GM21360 (cell line): ENCODE data around the gene ZNF562.
"Not testable (repeated sequence)": the region's sequence is repeated elsewhere in the genome, so short reads cannot be mapped to it uniquely, and the experiment has no call there.

Source experiments
- ATAC-seq: cut with Tn5 transposase; IDR thresholded peaks from one replicate; pipeline ENCODE4 v1.9.1; 2021; ENCODE audit warnings: mild to moderate bottlenecking, moderate library complexity; ENCODE audit not compliant: unreplicated experiment

Gene ZNF562

DNA sequence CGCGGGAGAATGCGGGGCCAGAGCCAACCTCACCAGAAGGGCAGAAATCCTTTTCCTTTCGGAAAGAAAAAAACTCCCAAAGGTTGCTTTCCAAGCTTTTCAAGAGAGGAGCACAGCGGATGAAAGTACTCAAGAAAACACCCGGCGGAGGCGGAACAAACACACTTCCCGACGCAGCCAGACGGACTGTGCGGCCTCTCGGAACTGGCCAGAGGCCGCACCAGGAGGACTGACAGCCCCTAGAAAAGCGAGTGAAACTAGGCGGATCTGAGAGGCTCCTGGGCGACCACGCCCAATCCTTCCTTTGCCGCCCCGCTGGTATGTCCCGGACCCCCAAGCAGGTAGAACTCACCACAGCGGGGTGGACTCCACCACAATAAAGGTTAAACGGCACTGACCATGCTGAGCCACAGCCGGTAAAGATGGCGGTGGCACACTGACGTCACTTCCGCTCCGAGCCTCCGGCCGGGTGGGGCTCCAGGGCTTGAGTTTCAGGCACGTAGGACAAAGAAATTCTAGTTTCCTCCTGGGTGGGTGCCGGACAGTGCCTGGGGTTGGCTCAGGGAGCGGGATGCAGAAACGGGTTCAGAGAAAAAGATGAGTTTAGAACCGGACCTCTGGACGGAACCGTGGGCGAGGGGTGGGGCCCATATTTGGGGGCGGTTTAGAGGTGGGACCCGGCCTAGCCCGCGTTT lies at the start of gene ZNF562:
ZNF562 (minus strand) TSS at position 438 of the 695 bp plus-strand sequence. CDS start 14,356 bp downstream, outside the sequence.
- ATAC-seq, result peak; percentile 87

- ATAC-seq, result no peak
Measured at GRCh38 chr19:9724157-9724556, 49.3 kb upstream of the ZNF562 start.

DNA sequence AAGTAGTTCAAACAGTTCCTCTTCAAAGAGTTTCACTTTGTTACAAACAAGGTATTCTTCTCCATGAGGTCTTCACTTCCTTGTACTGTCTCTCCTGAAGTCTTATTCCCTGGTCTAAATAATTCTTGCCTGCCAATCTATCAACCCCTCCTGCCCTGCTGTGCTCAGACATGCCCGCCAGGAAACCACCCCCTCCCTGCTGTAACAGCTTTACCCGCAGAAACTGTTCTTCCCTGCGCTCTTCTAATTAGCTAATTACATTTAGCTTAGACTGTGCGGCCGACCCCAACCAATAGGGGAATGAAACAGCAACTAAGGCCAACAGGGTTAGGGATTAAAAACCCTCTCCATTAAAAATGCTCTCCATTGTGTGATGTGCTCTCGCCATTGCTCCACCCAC lies 47.0 kb upstream of the ZNF562 start:
- ATAC-seq, result no peak

DNA sequence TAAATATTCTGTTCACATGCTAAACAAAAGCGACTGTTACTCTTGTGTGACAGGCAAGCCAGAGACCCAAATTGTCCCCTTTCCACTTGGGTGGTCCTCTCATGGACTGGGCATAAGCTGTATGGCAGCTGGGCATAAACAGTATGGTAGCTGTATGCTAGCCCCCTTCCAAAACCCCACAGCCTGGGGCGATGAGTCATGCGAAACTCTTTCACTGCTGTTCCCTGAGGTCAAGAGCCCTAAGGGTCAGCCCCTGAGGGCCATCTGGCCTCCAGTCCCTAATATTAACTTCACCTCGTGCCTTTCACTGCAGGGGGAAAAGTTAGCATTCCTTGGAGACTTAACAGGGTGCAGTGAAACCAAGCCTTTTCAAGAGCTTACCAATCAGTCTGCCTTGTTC lies 45.6 kb upstream of the ZNF562 start:
- ATAC-seq, result no peak

GRCh38 chr19:9711815-9712214 lies 36.9 kb upstream of the ZNF562 start:
- ATAC-seq, result no peak

GRCh38 chr19:9709305-9709704 lies 34.4 kb upstream of the ZNF562 start:
- ATAC-seq, result no peak

- no peak for ATAC-seq
Measured at GRCh38 chr19:9705836-9706235, 30.9 kb upstream of the ZNF562 start.

GRCh38 chr19:9702186-9702585 lies 27.3 kb upstream of the ZNF562 start:
- no peak for ATAC-seq

DNA sequence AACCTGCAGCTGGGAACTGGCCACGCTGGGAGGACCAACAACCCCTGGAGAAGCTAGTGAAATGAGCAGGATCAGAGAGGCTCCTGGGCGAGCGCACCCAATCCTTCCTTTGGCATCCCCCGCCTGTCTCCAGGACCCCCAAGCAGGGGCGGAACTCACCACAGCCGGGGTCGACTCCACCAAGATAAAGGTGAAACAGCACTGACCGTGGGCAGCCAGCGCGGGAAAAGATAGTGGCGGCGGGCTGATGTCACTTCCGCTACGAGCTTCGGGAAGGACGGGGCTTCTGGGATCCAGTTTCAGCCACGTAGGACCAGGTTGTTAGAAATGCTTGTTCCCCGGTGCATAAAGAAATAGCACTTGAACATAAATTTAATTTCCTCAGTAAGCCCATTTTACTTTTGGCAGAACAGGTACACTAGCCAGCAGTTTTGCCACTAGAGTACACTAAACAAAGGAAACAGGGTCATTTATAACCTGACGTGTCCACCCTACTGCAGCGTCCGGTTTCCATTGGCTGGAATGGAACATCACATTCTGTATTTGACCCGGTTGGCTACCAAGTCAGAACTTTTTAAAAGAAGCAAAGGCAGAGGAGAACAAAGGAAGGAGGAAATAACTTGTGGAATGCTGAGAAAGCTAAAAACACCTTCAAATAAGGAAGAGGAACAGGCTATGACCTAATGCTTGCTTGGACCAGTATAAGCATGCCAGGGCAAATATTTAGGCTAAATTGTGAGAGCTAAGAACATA lies 25.5 kb upstream of the ZNF562 start:
- no peak for ATAC-seq

DNA sequence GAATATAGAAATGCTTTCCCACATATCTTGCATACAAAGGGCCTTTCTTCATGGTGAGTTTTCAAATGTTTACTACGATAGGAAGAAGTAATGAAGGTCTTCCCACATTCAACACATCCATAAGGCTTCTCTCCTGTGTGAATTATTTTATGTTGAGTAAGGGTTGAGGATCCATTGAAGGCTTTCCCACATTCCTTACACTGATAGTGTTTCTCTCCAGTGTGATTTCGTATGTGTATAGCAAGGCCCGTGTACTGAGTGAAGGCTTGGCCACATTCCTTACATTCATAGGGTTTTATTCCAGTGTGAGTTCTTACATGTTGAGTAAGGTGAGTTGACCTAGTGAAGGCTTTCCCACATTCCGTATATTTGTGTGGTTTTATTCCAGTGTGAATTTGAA lies 15.4 kb upstream of the ZNF562 start:
- not testable (repeated sequence) for ATAC-seq

GRCh38 chr19:9679996-9680395 lies 5.1 kb upstream of the ZNF562 start:
- ATAC-seq, result not testable (repeated sequence)

DNA sequence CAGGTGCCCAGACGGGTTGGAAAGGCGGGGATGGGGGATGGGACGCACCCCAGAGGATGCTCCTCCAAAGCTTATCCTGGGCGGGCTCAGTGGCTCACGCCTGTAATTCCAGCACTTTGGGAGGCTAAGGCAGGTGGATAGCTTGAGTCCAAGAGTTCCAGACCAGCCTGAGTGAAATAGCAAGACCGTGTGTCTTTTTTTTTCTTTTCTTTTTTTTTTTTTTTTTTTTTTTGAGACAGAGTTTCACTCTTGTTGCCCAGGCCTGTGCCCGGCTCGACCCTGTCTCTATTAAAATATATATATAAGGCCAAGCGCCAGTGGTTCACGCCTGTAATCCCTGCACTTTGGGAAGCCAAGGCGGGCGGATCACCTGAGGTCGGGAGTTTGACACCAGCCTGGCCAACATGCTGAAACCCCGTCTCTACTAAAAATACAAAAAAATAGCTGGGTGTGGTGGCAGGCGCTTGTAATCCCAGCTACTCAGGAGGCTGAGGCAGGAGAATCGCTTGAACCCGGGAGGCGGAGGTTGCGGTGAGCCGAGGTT lies 530 bp upstream of the ZNF562 start:
- not testable (repeated sequence) for ATAC-seq

DNA sequence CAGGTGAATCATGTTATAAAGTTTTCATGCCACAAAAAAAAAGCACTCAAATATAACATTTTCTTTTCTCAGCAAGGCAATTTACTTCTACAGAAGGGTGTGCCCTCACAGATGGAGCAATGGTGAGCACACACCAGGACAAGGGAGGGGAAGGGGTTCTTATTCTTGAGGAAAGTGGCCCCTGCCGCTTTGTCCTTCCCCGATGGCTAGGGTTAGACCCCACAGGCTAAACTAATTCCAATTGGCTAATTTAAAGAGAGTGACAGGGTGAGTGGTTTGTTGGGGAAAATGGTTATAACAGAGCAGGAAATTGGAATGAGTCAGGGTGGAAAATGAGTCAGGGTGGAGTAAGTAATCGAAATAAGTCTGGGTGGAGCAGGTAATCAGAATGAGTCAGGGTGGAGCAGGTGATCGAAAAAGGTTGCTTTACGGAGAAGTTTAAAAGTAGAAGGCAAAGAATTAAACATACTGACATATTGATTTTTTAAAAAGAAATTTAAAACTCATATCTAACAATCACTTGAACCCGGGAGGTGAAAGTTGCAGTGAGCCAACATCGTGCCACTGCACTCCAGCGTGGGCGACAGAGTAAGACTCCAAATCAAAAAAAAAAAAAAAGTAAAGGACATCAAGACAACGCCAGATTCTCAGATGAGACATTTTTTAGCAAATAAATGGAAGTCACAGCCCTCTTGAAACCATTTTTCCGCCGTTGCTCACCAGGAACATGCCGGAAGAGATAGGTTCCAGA lies 813 bp downstream of the ZNF562 start:
- no peak for ATAC-seq

- ATAC-seq, result no peak
Measured at GRCh38 chr19:9672893-9673292, 2.0 kb downstream of the ZNF562 start.

DNA sequence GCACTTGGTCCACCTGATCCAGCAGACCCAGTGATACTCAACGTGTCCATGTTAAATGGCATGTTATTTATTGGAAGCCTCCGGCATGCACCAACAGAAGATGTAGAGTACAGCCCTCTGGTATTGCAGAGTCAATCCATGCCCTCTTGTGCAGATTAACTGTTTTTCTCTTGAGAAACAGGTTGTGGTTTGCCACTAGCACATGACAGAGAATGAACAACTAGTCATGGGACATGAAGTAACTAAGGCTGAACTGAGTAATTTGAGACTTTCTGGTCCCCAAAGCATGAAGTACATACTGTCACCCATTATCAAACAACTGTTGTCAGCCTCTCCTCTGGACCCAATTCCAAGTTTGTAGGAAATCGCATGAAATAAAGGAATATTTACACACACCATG lies 3.2 kb downstream of the ZNF562 start:
- no peak for ATAC-seq

DNA sequence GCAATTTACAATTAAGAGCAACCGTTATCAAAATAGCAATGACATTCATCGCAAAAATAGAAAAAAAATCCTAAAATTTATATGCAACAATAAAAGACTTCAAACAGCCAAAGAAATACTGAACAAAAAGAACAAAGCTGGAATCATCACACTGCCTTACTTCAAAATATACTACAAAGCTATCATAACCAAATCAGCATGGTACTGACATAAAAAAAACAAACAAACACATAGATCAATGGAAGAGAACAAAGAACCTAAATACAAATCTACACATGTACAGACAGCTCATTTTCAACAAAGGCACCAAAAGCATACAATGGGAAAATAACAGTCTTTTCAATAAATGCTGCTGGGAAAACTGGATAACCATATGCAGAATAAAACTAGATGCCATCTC lies 6.4 kb downstream of the ZNF562 start:
- ATAC-seq, result no peak

DNA sequence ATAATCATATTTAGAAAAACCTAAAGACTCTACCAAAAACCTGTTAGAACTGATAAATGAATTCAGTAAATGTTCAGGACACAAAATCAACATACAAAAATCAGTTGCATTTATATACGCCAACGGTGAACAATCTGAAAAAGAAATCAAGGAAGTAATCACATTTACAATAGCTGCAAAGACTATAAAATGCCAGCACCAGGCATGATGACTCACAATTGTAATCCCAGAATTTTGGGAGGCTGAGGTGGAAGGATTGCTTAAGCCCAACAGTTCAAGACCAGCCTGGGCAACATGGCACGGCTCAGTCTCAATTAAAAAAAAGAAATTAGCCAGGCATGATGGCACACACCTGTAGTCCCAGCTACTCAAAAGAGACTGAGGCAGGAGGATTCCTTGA lies 7.0 kb downstream of the ZNF562 start:
- ATAC-seq, result no peak

GRCh38 chr19:9658769-9659168 lies 16.1 kb downstream of the ZNF562 start:
- no peak for ATAC-seq

- ATAC-seq, result not testable (repeated sequence)
Measured at GRCh38 chr19:9653066-9653555, 21.8 kb downstream of the ZNF562 start.

DNA sequence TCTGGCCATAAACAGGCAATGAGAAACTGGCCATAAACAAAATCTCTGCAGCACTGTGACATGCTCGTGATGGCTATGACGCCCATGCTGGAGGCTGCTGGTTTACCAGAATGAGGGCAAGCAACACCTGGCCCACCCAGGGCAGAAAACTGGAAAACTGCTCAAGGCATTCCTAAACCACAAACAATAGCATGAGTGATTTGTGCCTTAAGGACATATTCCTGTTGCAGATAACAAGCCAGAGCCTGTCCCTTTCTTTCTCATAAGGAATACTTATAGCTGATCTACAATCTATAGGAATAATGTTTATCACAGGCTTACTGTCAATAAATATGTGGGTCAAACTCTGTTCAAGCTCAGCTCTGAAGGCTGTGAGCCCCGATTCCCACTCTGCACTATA lies 23.4 kb downstream of the ZNF562 start:
- not testable (repeated sequence) for ATAC-seq

- ATAC-seq, result no peak
Measured at GRCh38 chr19:9650345-9650744, 24.6 kb downstream of the ZNF562 start.
